PC-3 (cell line): Measurements from ENCODE around the gene EPHA10. TPM values are rescaled to one million over a fixed set of nuclear protein-coding genes. Genes with fewer than 3 reads are reported as not detected.

Source experiments
- ATAC-seq: fragments of 200-7000 bp; cut with Tn5 transposase; 2 replicates; pipeline ENCODE4 v1.9.1; 2020; ENCODE audit warnings: mild to moderate bottlenecking, moderate library complexity
- BruUV-seq: library from RNA; stranded (reverse); fragments of 400-500 nt; replicated peaks from 2 replicates; lab custom pipeline; 2021; lab: Mats Ljungman, UMichigan
- CTCF ChIA-PET: fragments of 300-600 bp; sonication (Branson Sonifier 250); formaldehyde crosslinking; loops from one replicate; lab custom pipeline; 2022; ENCODE audit warnings: antibody characterized with exemption; lab: Charles Lee
- POLR2A ChIA-PET: fragments of 300-600 bp; sonication (Branson Sonifier 250); formaldehyde crosslinking; loops from one replicate; lab custom pipeline; 2022; ENCODE audit warnings: antibody characterized with exemption; ENCODE audit not compliant: unreplicated experiment; lab: Charles Lee
- DNase-seq: peaks from one replicate; pipeline ENCODE4 v3.0.0-alpha.2; 2015
- H2AFZ ChIP-seq: fragments of 300-600 bp; sonication (generic); 2 replicates; pipeline ENCODE4 v1.6.0; 2016; ENCODE audit warnings: antibody characterized with exemption, low read length
- H3F3A ChIP-seq: fragments of 300-600 bp; sonication (generic); one replicate; pipeline ENCODE4 v1.6.0; 2017; ENCODE audit warnings: antibody characterized with exemption, low read length, control low read depth, mild to moderate bottlenecking; ENCODE audit not compliant: unreplicated experiment
- H3K27ac ChIP-seq: fragments of 300-600 bp; sonication (generic); 2 replicates; pipeline ENCODE4 v1.5.1; 2016; ENCODE audit warnings: mild to moderate bottlenecking, low read length
- H3K27me3 ChIP-seq: fragments of 300-600 bp; sonication (generic); 2 replicates; pipeline ENCODE4 v1.6.1; 2016; ENCODE audit warnings: low read length, mixed read lengths
- H3K36me3 ChIP-seq: fragments of 300-600 bp; sonication (generic); 2 replicates; pipeline ENCODE4 v1.6.1; 2016; ENCODE audit warnings: low read depth, mixed run types, low read length, mixed read lengths
- H3K4me1 ChIP-seq: fragments of 300-600 bp; sonication (generic); 2 replicates; pipeline ENCODE4 v1.5.1; 2016; ENCODE audit warnings: low read length; ENCODE audit not compliant: insufficient read depth
- H3K4me2 ChIP-seq: fragments of 300-600 bp; sonication (generic); 2 replicates; pipeline ENCODE4 v1.6.0; 2016; ENCODE audit warnings: low read length
- H3K4me3 ChIP-seq: fragments of 300-600 bp; sonication (generic); 2 replicates; pipeline ENCODE4 v1.5.1; 2016; ENCODE audit warnings: mild to moderate bottlenecking, low read length, mixed read lengths
- H3K79me2 ChIP-seq: fragments of 300-600 bp; sonication (generic); 2 replicates; pipeline ENCODE4 v1.6.1; 2017; ENCODE audit warnings: low read length, mixed read lengths
- H3K9ac ChIP-seq: fragments of 300-600 bp; sonication (generic); 2 replicates; pipeline ENCODE4 v1.6.0; 2016; ENCODE audit warnings: mild to moderate bottlenecking, low read length
- H3K9me2 ChIP-seq: fragments of 300-600 bp; sonication (generic); replicated peaks from 2 replicates; pipeline ENCODE4 v1.6.1; 2016; ENCODE audit warnings: mixed run types, low read length, mixed read lengths
- H3K9me3 ChIP-seq: fragments of 300-600 bp; sonication (generic); 2 replicates; pipeline ENCODE4 v1.6.1; 2016; ENCODE audit warnings: low read length, mixed read lengths
- H4K20me1 ChIP-seq: fragments of 300-600 bp; sonication (generic); 2 replicates; pipeline ENCODE4 v1.6.1; 2016; ENCODE audit warnings: low read length, mixed read lengths
- EZH2 ChIP-seq: fragments of 300-600 bp; sonication (generic); IDR thresholded peaks from one replicate; pipeline ENCODE4 v1.6.1; 2017; ENCODE audit warnings: antibody characterized with exemption, mild to moderate bottlenecking, low read length; ENCODE audit not compliant: unreplicated experiment
- EZH2phosphoT487 ChIP-seq: fragments of 300-600 bp; sonication (generic); IDR thresholded peaks from 2 replicates; pipeline ENCODE4 v1.6.1; 2018; ENCODE audit warnings: mild to moderate bottlenecking, antibody characterized with exemption, low read length, borderline replicate concordance
- intact Hi-C: fragments of 100-400 bp; cut with micrococcal nuclease; formaldehyde crosslinking; loops from 2 replicates; pipeline ENCODE4 v1.9.0; 2023
- total RNA-seq: library from RNA; depleted of rRNA; stranded (reverse); fragments of >200 nt; gene quantifications from 2 replicates; pipeline ENCODE4 v1.2.3, GENCODE V29; 2014
- TF ChIP-seq, protein P1 (sequence below): fragments of 300-600 bp; sonication (generic); conservative IDR thresholded peaks from 2 replicates; pipeline ENCODE4 v1.5.1; 2017; ENCODE audit warnings: antibody characterized with exemption, low read depth, mild to moderate bottlenecking, low read length

The EPHA10 gene
- total RNA-seq, 1 experiment from 2014 or later = 3.5 TPM

- H3K4me3 ChIP-seq = no peak overlapping the region
- H3K9ac ChIP-seq = no peak overlapping the region
- POLR2A ChIA-PET = no interaction called here
- H3K27ac ChIP-seq = no peak overlapping the region
- TF ChIP-seq EZH2 (no peak), EZH2phosphoT487 (no peak)
- TF ChIP-seq, protein P1, sequence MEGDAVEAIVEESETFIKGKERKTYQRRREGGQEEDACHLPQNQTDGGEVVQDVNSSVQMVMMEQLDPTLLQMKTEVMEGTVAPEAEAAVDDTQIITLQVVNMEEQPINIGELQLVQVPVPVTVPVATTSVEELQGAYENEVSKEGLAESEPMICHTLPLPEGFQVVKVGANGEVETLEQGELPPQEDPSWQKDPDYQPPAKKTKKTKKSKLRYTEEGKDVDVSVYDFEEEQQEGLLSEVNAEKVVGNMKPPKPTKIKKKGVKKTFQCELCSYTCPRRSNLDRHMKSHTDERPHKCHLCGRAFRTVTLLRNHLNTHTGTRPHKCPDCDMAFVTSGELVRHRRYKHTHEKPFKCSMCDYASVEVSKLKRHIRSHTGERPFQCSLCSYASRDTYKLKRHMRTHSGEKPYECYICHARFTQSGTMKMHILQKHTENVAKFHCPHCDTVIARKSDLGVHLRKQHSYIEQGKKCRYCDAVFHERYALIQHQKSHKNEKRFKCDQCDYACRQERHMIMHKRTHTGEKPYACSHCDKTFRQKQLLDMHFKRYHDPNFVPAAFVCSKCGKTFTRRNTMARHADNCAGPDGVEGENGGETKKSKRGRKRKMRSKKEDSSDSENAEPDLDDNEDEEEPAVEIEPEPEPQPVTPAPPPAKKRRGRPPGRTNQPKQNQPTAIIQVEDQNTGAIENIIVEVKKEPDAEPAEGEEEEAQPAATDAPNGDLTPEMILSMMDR = no peak
- no peak overlapping the region for H3K4me2 ChIP-seq
- no peaks in the 10 kb centered on the region for H3K4me1 ChIP-seq
- H2AFZ ChIP-seq = no peak overlapping the region
- no peaks in the 10 kb centered on the region for H3K36me3 ChIP-seq
- intact Hi-C loops = no loop called here
- CTCF ChIA-PET = no interaction called here
- no peaks in the 10 kb centered on the region for H3K9me3 ChIP-seq
- no peaks in the 10 kb centered on the region for H3K9me2 ChIP-seq
- DNase-seq = no peak
- no TSS peak for BruUV-seq
- no peaks in the 10 kb centered on the region for H3F3A ChIP-seq
- H3K27me3 ChIP-seq = no peaks in the 10 kb centered on the region
- no peaks in the 10 kb centered on the region for H3K79me2 ChIP-seq
- no peaks in the 10 kb centered on the region for H4K20me1 ChIP-seq
- no peak for ATAC-seq
Measured at GRCh38 chr1:37726751-37727585, 38.0 kb downstream of the EPHA10 start.

GRCh38 chr1:37725851-37726613, 38.9 kb downstream of the EPHA10 start:
- Histone ChIP-seq H2AFZ (no peak overlapping the region), H3K9ac (no peak overlapping the region), H3K27ac (no peak overlapping the region), H3K4me2 (no peak overlapping the region), H3K79me2 (no peaks in the 10 kb centered on the region), H3K9me2 (no peaks in the 10 kb centered on the region), H3K4me3 (no peak overlapping the region), H4K20me1 (no peaks in the 10 kb centered on the region), H3K27me3 (no peaks in the 10 kb centered on the region), H3K9me3 (no peaks in the 10 kb centered on the region), H3F3A (no peaks in the 10 kb centered on the region), H3K4me1 (no peaks in the 10 kb centered on the region), H3K36me3 (no peaks in the 10 kb centered on the region)
- DNase-seq = no peak
- TF ChIP-seq EZH2phosphoT487 (no peak), EZH2 (no peak)
- TF ChIP-seq, protein P1 = no peak
- ChIA-PET POLR2A (no interaction called here), CTCF (no interaction called here)
- ATAC-seq = no peak
- intact Hi-C loops = no loop called here
- BruUV-seq = no TSS peak
